IMR-90 (cell line): ENCODE measurements around the gene ANO2.

ENCODE experiments used
- TF ChIP-seq, protein P1 (sequence below): conservative IDR thresholded peaks from 2 replicates; pipeline ENCODE4 v1.5.1; 2012; ENCODE audit warnings: mild to moderate bottlenecking, low read depth, low read length, improper control_type of control experiment
- TF ChIP-seq, protein P2 (sequence below): fragments of 150-350 bp; IDR thresholded peaks from 2 replicates; pipeline ENCODE4 v1.6.1; 2017; ENCODE audit warnings: mild to moderate bottlenecking, antibody characterized with exemption, low read length, low read depth

DNA sequence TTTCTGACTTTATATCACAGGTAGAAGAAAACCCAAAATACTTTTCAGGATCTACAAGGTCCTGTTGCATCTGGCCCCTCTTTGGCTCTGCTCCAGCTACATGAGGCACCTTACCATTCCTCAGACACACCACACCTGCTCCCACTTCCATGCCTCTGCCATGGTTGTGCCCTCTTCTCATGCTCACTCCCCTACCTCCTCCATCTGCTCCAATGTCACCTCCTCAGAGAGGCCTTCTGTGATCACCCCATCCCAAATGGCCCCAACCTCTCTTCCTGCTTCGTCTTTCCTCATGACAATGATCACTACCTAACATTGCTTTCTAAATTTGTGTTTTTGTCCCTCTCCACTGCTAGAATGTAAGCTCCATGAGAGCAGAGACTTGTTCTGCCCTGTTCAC is 174.3 kb downstream of the ANO2 start:
- TF ChIP-seq, protein P1, sequence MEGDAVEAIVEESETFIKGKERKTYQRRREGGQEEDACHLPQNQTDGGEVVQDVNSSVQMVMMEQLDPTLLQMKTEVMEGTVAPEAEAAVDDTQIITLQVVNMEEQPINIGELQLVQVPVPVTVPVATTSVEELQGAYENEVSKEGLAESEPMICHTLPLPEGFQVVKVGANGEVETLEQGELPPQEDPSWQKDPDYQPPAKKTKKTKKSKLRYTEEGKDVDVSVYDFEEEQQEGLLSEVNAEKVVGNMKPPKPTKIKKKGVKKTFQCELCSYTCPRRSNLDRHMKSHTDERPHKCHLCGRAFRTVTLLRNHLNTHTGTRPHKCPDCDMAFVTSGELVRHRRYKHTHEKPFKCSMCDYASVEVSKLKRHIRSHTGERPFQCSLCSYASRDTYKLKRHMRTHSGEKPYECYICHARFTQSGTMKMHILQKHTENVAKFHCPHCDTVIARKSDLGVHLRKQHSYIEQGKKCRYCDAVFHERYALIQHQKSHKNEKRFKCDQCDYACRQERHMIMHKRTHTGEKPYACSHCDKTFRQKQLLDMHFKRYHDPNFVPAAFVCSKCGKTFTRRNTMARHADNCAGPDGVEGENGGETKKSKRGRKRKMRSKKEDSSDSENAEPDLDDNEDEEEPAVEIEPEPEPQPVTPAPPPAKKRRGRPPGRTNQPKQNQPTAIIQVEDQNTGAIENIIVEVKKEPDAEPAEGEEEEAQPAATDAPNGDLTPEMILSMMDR = no peak
- TF ChIP-seq, protein P2, sequence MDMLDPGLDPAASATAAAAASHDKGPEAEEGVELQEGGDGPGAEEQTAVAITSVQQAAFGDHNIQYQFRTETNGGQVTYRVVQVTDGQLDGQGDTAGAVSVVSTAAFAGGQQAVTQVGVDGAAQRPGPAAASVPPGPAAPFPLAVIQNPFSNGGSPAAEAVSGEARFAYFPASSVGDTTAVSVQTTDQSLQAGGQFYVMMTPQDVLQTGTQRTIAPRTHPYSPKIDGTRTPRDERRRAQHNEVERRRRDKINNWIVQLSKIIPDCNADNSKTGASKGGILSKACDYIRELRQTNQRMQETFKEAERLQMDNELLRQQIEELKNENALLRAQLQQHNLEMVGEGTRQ = no peak
